GM23248 (cell line): ENCODE results near the gene WASL. TPM values are rescaled to one million over a fixed set of nuclear protein-coding genes. Genes with fewer than 3 reads are reported as not detected.

Source experiments
- DNase-seq: peaks from one replicate; pipeline ENCODE4 v3.0.0-alpha.2; 2015
- H2AFZ ChIP-seq: fragments of 200-600 bp; sonication (generic); 2 replicates; pipeline ENCODE4 v1.6.1; 2016; ENCODE audit warnings: antibody characterized with exemption
- H3F3A ChIP-seq: fragments of 200-600 bp; sonication (generic); 2 replicates; pipeline ENCODE4 v1.6.1; 2016; ENCODE audit warnings: mild to moderate bottlenecking, antibody characterized with exemption, mixed run types; ENCODE audit not compliant: insufficient read depth
- H3K27ac ChIP-seq: fragments of 200-600 bp; sonication (generic); 2 replicates; pipeline ENCODE4 v1.5.1; 2016; ENCODE audit warnings: mild to moderate bottlenecking
- H3K27me3 ChIP-seq: fragments of 200-600 bp; sonication (generic); replicated peaks from 2 replicates; pipeline ENCODE4 v1.6.1; 2016; ENCODE audit warnings: mild to moderate bottlenecking; ENCODE audit not compliant: insufficient read depth
- H3K36me3 ChIP-seq: fragments of 200-600 bp; sonication (generic); 2 replicates; pipeline ENCODE4 v1.6.1; 2016; ENCODE audit warnings: low read depth, mild to moderate bottlenecking
- H3K4me1 ChIP-seq: fragments of 200-600 bp; sonication (generic); 2 replicates; pipeline ENCODE4 v1.6.1; 2016; ENCODE audit warnings: mild to moderate bottlenecking; ENCODE audit not compliant: insufficient read depth
- H3K4me2 ChIP-seq: fragments of 200-600 bp; sonication (generic); one replicate; pipeline ENCODE4 v1.6.1; 2016; ENCODE audit warnings: mild to moderate bottlenecking; ENCODE audit not compliant: unreplicated experiment
- H3K4me3 ChIP-seq: fragments of 200-600 bp; sonication (generic); 2 replicates; pipeline ENCODE4 v1.5.1; 2016; ENCODE audit warnings: mild to moderate bottlenecking
- H3K79me2 ChIP-seq: fragments of 200-600 bp; sonication (generic); 2 replicates; pipeline ENCODE4 v1.6.1; 2016; ENCODE audit warnings: mild to moderate bottlenecking; ENCODE audit not compliant: insufficient read depth
- H3K9ac ChIP-seq: fragments of 200-600 bp; sonication (generic); 2 replicates; pipeline ENCODE4 v1.6.1; 2016; ENCODE audit warnings: mild to moderate bottlenecking
- H3K9me2 ChIP-seq: fragments of 200-600 bp; sonication (generic); 2 replicates; pipeline ENCODE4 v1.6.1; 2016; ENCODE audit warnings: mixed run types, mild to moderate bottlenecking, moderate library complexity; ENCODE audit not compliant: insufficient read depth
- H3K9me3 ChIP-seq: fragments of 200-600 bp; sonication (generic); one replicate; pipeline ENCODE4 v1.6.1; 2017; ENCODE audit warnings: low read depth
- H4K20me1 ChIP-seq: fragments of 200-600 bp; sonication (generic); 2 replicates; pipeline ENCODE4 v1.6.0; 2016; ENCODE audit not compliant: insufficient read depth
- EZH2 ChIP-seq: fragments of 200-600 bp; sonication (generic); IDR thresholded peaks from 2 replicates; pipeline ENCODE4 v1.6.1; 2018; ENCODE audit warnings: antibody characterized with exemption, mild to moderate bottlenecking; ENCODE audit not compliant: insufficient read depth, poor library complexity, severe bottlenecking
- EZH2phosphoT487 ChIP-seq: fragments of 200-600 bp; sonication (generic); IDR thresholded peaks from 2 replicates; pipeline ENCODE4 v1.6.1; 2018; ENCODE audit warnings: antibody characterized with exemption, moderate library complexity, mild to moderate bottlenecking, low read depth; ENCODE audit not compliant: insufficient read depth
- WGBS, 2 experiments: methylation state at CpG; one replicate each; pipeline ENCODE4 v1.1.6; 2015 to 2017; ENCODE audit warnings: low lambda C conversion rate in 2 of 2, low coverage in 1 of 2; ENCODE audit errors: missing lambda C conversion rate in 2 of 2; 5-methylcytosine and 5-hydroxymethylcytosine counted together
- in situ Hi-C: fragments of 300-500 bp; cut with MboI; formaldehyde crosslinking; loops from 2 replicates; pipeline ENCODE4 v1.15.0; 2020
- polyA plus RNA-seq: library from polyadenylated mRNA; unstranded; fragments of >200 nt; fragmentation: Nextera tagmentation; extraction: Ambion mirVana; gene quantifications from 2 replicates; pipeline ENCODE4 v1.2.1, GENCODE V29; 2016
- total RNA-seq: library from RNA; depleted of rRNA; stranded (reverse); fragments of >200 nt; shearing (Covaris generic); gene quantifications from 2 replicates; pipeline ENCODE4 v1.2.3, GENCODE V29; 2014

The WASL gene
- total and polyA plus RNA-seq, 2 experiments from 2014 or later: 11.6 to 20.7 TPM

GRCh38 chr7:123788584-123788983, 39.8 kb upstream of the WASL start:
- Histone ChIP-seq H3K36me3 (no peaks in the 10 kb centered on the region), H3K4me3 (no peak overlapping the region), H3K4me1 (no peaks in the 10 kb centered on the region), H3K9me2 (no peaks in the 10 kb centered on the region), H3K9ac (no peak overlapping the region), H4K20me1 (no peaks in the 10 kb centered on the region), H3K4me2 (no peak overlapping the region), H3K9me3 (no peaks in the 10 kb centered on the region), H3F3A (no peaks in the 10 kb centered on the region), H3K27me3 (peaks cover 3% of the 10 kb centered on the region; the same call in 1 of the 2 replicates), H2AFZ (no peak overlapping the region), H3K27ac (no peak overlapping the region), H3K79me2 (no peaks in the 10 kb centered on the region)
- no peak for TF ChIP-seq EZH2phosphoT487
- TF ChIP-seq EZH2: no peak
- DNase-seq: no peak
- 8 to 28% methylated on average over 2 of the region's 2 CpGs for WGBS, 2 experiments
- in situ Hi-C loops: no loop called here

DNA sequence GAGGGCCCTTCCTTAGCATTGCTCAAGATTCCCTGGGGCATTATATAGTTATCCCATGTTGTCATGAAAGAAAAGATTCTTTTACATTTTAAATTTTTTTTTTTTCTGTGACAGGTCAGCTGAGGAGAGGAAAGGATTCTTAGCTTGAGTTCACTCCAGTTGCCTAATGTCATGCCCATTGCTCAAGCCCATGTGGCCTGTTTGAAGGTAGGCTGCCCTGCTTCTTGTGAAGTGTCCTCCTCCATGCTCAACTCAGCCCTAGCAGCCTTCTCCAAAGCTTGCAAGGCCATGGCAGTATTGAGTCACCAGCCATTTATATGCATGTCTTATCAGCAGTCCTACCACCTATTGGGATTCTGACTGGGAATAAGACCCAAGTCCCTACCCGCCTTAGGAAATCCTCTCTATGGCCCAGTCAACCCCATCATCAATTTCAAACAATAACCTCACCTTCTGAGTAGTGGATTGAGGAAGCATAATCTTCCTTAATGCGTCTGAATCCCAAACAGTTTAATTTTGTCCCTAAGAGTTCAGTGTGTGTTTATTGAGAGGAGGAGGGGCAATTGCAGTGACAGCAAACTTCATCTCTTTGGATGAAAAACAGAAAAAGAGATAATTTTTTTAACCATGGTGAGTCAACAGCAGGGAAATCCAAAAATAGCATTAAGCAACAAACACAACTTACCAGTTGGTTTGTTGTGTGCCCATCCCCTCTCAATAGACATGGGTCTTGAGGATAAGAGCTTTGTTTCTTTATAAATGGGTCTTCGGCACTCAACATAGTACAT, 38.6 kb upstream of the WASL start:
- H3K4me1 ChIP-seq: no peaks in the 10 kb centered on the region
- in situ Hi-C loops: no loop called here

DNA sequence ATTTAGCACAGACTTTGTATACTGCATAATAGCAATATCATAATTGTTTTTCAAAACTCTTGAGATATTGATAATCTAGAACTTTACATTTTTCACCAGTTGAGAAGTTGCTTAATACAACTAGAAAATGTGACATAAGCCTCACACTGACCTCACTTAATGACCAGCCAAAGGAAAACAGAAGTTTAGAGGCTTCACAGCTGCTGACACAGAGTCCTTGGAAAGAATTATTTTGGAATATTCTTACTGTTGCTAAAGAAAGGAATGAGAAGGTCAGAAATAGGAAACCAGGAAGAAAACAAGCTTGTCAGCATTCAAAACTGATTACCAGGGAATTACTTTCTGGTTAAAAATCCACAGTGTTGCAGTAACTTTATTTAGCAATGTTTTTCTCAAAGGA, 35.5 kb upstream of the WASL start:
- H2AFZ ChIP-seq: no peak overlapping the region
- no peak overlapping the region for H3K4me3 ChIP-seq
- H3F3A ChIP-seq: no peaks in the 10 kb centered on the region
- no peaks in the 10 kb centered on the region for H3K9me3 ChIP-seq
- H4K20me1 ChIP-seq: no peaks in the 10 kb centered on the region
- in situ Hi-C loops: no loop called here
- no peak overlapping the region for H3K9ac ChIP-seq
- H3K27ac ChIP-seq: no peak overlapping the region
- no peak overlapping the region for H3K4me2 ChIP-seq
- H3K27me3 ChIP-seq: no peaks in the 10 kb centered on the region
- no peak for DNase-seq
- no peaks in the 10 kb centered on the region for H3K4me1 ChIP-seq
- TF ChIP-seq EZH2phosphoT487 (no peak), EZH2 (no peak)
- no peaks in the 10 kb centered on the region for H3K9me2 ChIP-seq
- no peaks in the 10 kb centered on the region for H3K36me3 ChIP-seq
- H3K79me2 ChIP-seq: no peaks in the 10 kb centered on the region

More for the DNA sequence above, 38.6 kb upstream of the WASL start:
- Histone ChIP-seq H3K79me2 (no peaks in the 10 kb centered on the region), H3K4me3 (no peak overlapping the region), H3K36me3 (no peaks in the 10 kb centered on the region), H4K20me1 (no peaks in the 10 kb centered on the region), H3K9me2 (no peaks in the 10 kb centered on the region), H3K27me3 (no peaks in the 10 kb centered on the region), H3K9me3 (no peaks in the 10 kb centered on the region), H2AFZ (no peak overlapping the region), H3F3A (no peaks in the 10 kb centered on the region), H3K4me2 (no peak overlapping the region), H3K9ac (no peak overlapping the region), H3K27ac (no peak overlapping the region)
- no peak for TF ChIP-seq EZH2
- no peak for TF ChIP-seq EZH2phosphoT487
- no peak for DNase-seq
- WGBS, 2 experiments: 52 to 54% methylated on average over 3 of the region's 3 CpGs

DNA sequence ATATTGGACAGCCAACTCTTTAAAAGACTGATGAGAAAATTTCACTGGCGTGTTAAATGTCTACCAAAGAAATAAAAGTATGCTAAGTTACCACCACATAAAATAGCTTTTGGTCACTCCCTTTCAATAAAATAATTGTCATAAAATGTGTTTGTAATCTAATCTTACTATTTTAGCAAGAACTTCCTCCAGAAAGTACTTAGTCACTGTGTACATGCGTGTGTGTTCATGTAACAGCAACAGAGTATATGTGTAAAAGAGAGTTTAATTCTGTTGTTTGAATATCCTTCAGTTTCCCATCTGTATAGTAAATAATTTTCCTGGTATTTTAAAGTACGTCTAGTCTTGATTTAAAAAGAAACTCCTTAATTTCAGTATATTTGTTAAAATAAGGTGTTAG, 35.0 kb upstream of the WASL start:
- TF ChIP-seq EZH2phosphoT487 (no peak), EZH2 (no peak)
- WGBS, 2 experiments: 31 to 33% methylated on average over 3 of the region's 3 CpGs
- Histone ChIP-seq H3K4me2 (no peak overlapping the region), H3F3A (no peaks in the 10 kb centered on the region), H3K79me2 (no peaks in the 10 kb centered on the region), H3K36me3 (no peaks in the 10 kb centered on the region), H3K27me3 (no peaks in the 10 kb centered on the region), H3K9ac (no peak overlapping the region), H2AFZ (no peak overlapping the region), H3K4me1 (no peaks in the 10 kb centered on the region), H4K20me1 (no peaks in the 10 kb centered on the region), H3K27ac (no peak overlapping the region), H3K9me2 (no peaks in the 10 kb centered on the region), H3K4me3 (no peak overlapping the region), H3K9me3 (no peaks in the 10 kb centered on the region)
- in situ Hi-C loops: no loop called here
- no peak for DNase-seq
